Measurements from ENCODE around the gene LHFPL6. TPM values are rescaled to one million over a fixed set of nuclear protein-coding genes. Genes with fewer than 3 reads are reported as not detected.

The LHFPL6 gene
- total and polyA plus RNA-seq, 10 of the 15 experiments (the other 5 are each of a cell fraction or from before 2014, with no cell fraction given), result 0.11 to 4.6 (median 0.41) TPM

- H3K27me3 ChIP-seq (replicated peaks in 1 of 2; ENCODE audit: control insufficient read depth in 2 of 2, insufficient read depth in 2 of 2, low read length in 1 of 2), result no peaks in the 10 kb centered on the region
- no peaks in the 10 kb centered on the region for H3K36me3 ChIP-seq (ENCODE audit: control insufficient read depth in 2 of 2, insufficient read depth in 2 of 2, low read length in 1 of 2)
- DNase-seq (ENCODE audit: low read depth, low spot score) (no peak), ATAC-seq (no peak), FAIRE-seq (no peak)
- no peak overlapping the region for H3K4me2 ChIP-seq (ENCODE audit: control insufficient read depth, insufficient read depth)
- ChIA-PET SMC1A (ENCODE audit: uncharacterized antibody, unreplicated experiment) (interaction anchor here (0.7 to 2.1 kb wide), 7 partner anchors 11 to 1103 kb away, joined by 3 to 5 read pairs (median 3); no protein-coding TSS in a partner anchor), RAD21 (ENCODE audit: unreplicated experiment) (no interaction called here), CTCF (interaction anchor here (0.9 kb wide), 1 partner anchor 10 kb away, joined by 5 read pairs; no protein-coding TSS in a partner anchor), POLR2A (no interaction called here)
- no peak overlapping the region for H3K4me3 ChIP-seq
- no TSS peak for BruUV-seq (replicated peaks)
- TF ChIP-seq MTA3 (IDR thresholded peaks at IDR 0.05; ENCODE audit: borderline replicate concordance, low read length) (no peak), ZNF24 (IDR thresholded peaks at IDR 0.05) (no peak), USF1 (IDR thresholded peaks at IDR 0.05; ENCODE audit: borderline replicate concordance, extremely low read length, insufficient read depth, low read depth, low read length) (no peak), MYC (IDR thresholded peaks at IDR 0.05; ENCODE audit: insufficient read depth, insufficient read length, insufficient replicate concordance, low read length, severe bottlenecking) (no peak), STAT3 (IDR thresholded peaks at IDR 0.05; ENCODE audit: low read depth, low read length) (no peak), ATF7 (IDR thresholded peaks at IDR 0.05; ENCODE audit: low read depth) (no peak), ZNF592 (IDR thresholded peaks at IDR 0.05) (no peak), FOXK2 (IDR thresholded peaks at IDR 0.05) (no peak), CHD1 (IDR thresholded peaks at IDR 0.05; ENCODE audit: low read depth, low read length) (no peak), CEBPB (IDR thresholded peaks at IDR 0.05; ENCODE audit: borderline replicate concordance in 1 of 2, low read depth in 2 of 2, low read length in 2 of 2) (no peak), ZNF217 (IDR thresholded peaks at IDR 0.05) (no peak), POLR2AphosphoS2 (IDR thresholded peaks at IDR 0.05; ENCODE audit: low read depth, low read length) (no peak)
- TF ChIP-seq, protein P1, sequence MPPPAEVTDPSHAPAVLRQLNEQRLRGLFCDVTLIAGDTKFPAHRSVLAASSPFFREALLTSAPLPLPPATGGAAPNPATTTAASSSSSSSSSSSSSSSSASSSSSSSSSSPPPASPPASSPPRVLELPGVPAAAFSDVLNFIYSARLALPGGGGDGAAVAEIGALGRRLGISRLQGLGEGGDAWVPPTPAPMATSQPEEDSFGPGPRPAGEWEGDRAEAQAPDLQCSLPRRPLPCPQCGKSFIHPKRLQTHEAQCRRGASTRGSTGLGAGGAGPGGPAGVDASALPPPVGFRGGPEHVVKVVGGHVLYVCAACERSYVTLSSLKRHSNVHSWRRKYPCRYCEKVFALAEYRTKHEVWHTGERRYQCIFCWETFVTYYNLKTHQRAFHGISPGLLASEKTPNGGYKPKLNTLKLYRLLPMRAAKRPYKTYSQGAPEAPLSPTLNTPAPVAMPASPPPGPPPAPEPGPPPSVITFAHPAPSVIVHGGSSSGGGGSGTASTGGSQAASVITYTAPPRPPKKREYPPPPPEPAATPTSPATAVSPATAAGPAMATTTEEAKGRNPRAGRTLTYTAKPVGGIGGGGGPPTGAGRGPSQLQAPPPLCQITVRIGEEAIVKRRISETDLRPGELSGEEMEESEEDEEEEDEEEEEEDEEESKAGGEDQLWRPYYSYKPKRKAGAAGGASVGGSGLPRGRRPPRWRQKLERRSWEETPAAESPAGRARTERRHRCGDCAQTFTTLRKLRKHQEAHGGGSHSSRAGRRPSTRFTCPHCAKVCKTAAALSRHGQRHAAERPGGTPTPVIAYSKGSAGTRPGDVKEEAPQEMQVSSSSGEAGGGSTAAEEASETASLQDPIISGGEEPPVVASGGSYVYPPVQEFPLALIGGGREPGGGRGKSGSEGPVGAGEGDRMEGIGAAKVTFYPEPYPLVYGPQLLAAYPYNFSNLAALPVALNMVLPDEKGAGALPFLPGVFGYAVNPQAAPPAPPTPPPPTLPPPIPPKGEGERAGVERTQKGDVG (CRISPR knock-in tag; IDR thresholded peaks at IDR 0.05), result no peak
- H4K20me1 ChIP-seq (ENCODE audit: control insufficient read depth, insufficient read depth), result no peaks in the 10 kb centered on the region
- intact Hi-C loops (cut with micrococcal nuclease; ENCODE audit: unreplicated experiment), result no loop called here
- H3K27ac ChIP-seq (ENCODE audit: control insufficient read depth, insufficient read depth), result no peak overlapping the region
- H3K4me1 ChIP-seq (ENCODE audit: control insufficient read depth, insufficient read depth, low read length), result no peaks in the 10 kb centered on the region
- H3K9me3 ChIP-seq (replicated peaks; ENCODE audit: control insufficient read depth, insufficient read depth, low read length), result no peaks in the 10 kb centered on the region
- H2AFZ ChIP-seq (ENCODE audit: control insufficient read depth, low read depth, low read length), result no peak overlapping the region
- H3K79me2 ChIP-seq (ENCODE audit: control insufficient read depth, insufficient read depth, low read length), result no peaks in the 10 kb centered on the region
- no peak overlapping the region for H3K9ac ChIP-seq (ENCODE audit: control insufficient read depth, insufficient read depth, low read length)
- in situ Hi-C loops (cut with MboI), result no loop called here
- WGBS (ENCODE audit: insufficient coverage, insufficient replicate concordance, low lambda C conversion rate, missing lambda C conversion rate), result 20% methylated on average over 3 of the region's 3 CpGs
Observed at GRCh38 chr13:39385621-39386231, 217.3 kb downstream of the LHFPL6 start.
